ENCODE data around the gene CRIM1. TPM values are rescaled to one million over a fixed set of nuclear protein-coding genes. Genes with fewer than 3 reads are reported as not detected.
A peak's percentile ranks its signal among the peaks of the same experiment; 100 is the strongest.

CRIM1 gene
- total RNA-seq, 2 experiments from 2014 or later: 11.8 to 12.6 TPM

DNA sequence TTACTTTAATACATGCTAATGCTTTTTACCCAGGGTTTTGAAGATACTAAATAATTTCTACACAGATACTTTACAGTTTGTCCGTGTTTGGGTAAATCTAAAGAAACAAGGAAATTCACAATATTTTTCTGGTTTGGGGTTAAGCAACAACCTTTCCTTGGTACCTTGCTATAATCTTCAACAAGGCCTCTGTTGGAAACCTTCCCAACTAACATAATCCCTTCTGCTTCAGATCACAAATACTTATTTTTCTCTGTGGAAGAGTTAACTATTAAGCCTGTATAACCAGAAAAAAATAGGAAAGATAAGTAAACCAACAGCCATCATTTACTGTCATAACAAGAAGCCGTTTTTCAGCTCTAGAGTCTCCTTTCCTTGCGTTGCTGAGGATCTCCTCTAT is 227.4 kb downstream of the CRIM1 start:
- no peak overlapping the region for H3K4me3 Mint-ChIP-seq
- H3K9me3 Mint-ChIP-seq: no peaks in the 10 kb centered on the region
- DNase-seq: no peak
- no peaks in the 10 kb centered on the region for H3K27me3 Mint-ChIP-seq
- peaks cover 66% of the 10 kb centered on the region for H3K36me3 Mint-ChIP-seq
- peaks cover 17% of the 10 kb centered on the region for H3K4me1 Mint-ChIP-seq
- H3K27ac Mint-ChIP-seq: no peak overlapping the region

DNA sequence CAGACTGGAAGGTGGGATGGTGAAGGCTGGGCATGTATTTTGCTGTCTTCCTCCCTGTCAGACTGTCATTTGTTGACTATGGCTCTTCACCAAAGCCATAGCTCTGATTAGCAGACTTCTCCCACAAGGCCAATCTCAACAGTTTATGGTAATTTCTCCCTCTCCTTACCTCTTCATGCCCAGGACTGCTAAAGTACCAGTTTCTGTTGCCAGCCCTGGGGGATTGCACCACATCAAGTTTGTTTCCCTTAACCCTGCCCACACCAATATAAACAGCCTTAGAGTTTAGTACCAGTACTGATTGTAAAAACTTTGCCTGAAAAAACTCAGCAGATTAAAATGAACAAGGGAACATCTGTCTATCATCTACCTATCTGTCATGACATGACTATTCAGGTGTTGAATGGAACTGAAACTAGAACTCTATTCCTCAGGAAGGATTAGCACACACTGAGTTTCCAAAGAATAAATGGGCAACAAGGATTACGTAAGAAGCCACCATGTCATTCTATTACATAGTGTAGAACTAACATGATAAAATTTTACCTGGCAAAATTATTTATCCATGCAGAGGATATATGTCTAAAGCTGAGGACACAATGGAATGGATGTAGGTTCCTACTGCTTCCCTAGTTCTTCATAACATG is 228.7 kb downstream of the CRIM1 start:
- no peaks in the 10 kb centered on the region for H3K27me3 Mint-ChIP-seq
- no peak overlapping the region for H3K27ac Mint-ChIP-seq
- DNase-seq: no peak
- H3K4me3 Mint-ChIP-seq: no peak overlapping the region
- H3K36me3 Mint-ChIP-seq: peaks cover 57% of the 10 kb centered on the region
- H3K9me3 Mint-ChIP-seq: no peaks in the 10 kb centered on the region
- H3K4me1 Mint-ChIP-seq: peaks cover 6% of the 10 kb centered on the region

DNA sequence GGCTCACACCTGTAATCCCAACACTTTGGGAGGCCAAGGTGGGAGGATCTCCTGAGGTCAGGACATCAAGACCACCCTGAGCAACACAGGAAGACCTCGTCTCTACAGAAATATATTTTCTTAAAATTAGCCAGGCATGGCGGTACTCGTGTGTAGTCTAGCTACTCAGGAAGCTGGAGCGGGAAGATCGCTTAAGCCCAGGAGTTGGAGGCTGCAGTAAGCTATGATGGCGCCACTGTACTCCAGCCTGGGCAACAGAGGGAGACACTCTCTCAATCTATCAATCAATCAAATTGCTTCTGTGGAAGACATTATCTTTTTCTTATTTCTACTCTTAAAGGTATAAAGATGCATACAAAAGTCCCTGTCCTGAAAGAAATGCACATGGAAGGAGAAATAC is 231.1 kb downstream of the CRIM1 start:
- H3K4me1 Mint-ChIP-seq: peaks cover 16% of the 10 kb centered on the region
- no peak overlapping the region for H3K27ac Mint-ChIP-seq
- no peaks in the 10 kb centered on the region for H3K9me3 Mint-ChIP-seq
- H3K4me3 Mint-ChIP-seq: no peak overlapping the region
- H3K36me3 Mint-ChIP-seq: peaks cover 38% of the 10 kb centered on the region
- DNase-seq: no peak
- H3K27me3 Mint-ChIP-seq: no peaks in the 10 kb centered on the region

DNA sequence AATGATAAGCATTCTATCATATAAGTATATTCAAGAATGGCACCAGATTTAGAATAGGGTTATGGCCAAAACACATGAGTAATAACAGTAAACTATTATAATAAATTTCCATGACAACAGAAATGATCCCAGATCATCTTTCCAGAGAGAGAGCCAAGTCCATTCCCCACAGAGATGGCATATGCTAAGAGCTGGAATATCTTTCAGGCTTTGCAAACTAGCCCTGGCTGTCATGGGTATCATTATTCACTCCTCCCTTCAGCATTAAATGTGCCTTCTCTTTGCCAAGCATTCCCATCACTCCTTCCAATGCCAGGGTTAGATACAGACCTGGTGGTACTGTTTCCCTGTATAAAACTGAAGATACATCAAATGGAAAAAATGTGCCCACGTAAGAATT is 231.5 kb downstream of the CRIM1 start:
- H3K4me1 Mint-ChIP-seq: peaks cover 19% of the 10 kb centered on the region
- no peak overlapping the region for H3K4me3 Mint-ChIP-seq
- no peaks in the 10 kb centered on the region for H3K27me3 Mint-ChIP-seq
- DNase-seq: no peak
- no peaks in the 10 kb centered on the region for H3K9me3 Mint-ChIP-seq
- peaks cover 36% of the 10 kb centered on the region for H3K36me3 Mint-ChIP-seq
- no peak overlapping the region for H3K27ac Mint-ChIP-seq

DNA sequence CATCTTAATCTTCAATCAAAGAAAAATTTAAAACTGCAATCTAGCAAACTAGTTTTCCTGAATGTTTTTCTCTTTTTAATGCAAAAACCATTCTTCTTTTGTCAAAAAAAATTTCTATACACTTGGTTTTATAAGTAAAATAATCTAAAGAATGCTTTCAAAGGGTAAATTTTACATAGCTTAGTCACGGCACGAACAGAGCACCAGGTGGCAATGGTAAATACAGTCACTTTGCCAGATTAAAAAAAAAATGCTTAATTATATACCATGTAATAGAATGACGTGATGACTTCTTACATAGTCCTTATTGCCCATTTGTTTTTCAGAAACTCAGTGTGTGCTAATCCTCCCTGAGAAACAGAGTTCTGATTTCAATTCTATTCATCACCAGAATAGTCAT is 232.0 kb downstream of the CRIM1 start:
- Mint-ChIP-seq H3K36me3 (peaks cover 34% of the 10 kb centered on the region), H3K4me3 (no peak overlapping the region), H3K27ac (no peak overlapping the region), H3K27me3 (no peaks in the 10 kb centered on the region), H3K4me1 (peaks cover 19% of the 10 kb centered on the region), H3K9me3 (no peaks in the 10 kb centered on the region)
- no peak for DNase-seq

DNA sequence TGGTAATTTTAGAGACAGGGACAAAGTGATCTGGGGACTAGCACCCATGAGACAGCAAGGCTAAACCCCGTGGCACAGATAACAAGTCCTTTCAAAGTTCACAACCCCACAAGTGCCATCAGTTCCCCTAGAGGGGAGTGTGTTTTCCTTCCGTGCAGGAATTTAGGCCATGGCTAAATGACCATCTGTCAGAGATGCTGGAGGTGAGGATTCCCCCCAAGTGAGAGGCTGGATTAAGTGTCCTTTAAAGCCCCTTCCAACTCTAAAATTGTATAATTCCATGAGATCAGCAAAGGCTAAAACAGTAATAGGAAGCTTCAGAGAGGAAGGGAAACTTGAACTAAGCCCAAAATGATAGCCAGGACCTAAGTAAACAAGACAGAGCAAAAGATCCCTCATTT is 233.7 kb downstream of the CRIM1 start:
- H3K4me3 Mint-ChIP-seq: no peak overlapping the region
- H3K36me3 Mint-ChIP-seq: peaks cover 32% of the 10 kb centered on the region
- peaks cover 23% of the 10 kb centered on the region for H3K4me1 Mint-ChIP-seq
- H3K9me3 Mint-ChIP-seq: no peaks in the 10 kb centered on the region
- no peaks in the 10 kb centered on the region for H3K27me3 Mint-ChIP-seq
- DNase-seq: no peak
- no peak overlapping the region for H3K27ac Mint-ChIP-seq

DNA sequence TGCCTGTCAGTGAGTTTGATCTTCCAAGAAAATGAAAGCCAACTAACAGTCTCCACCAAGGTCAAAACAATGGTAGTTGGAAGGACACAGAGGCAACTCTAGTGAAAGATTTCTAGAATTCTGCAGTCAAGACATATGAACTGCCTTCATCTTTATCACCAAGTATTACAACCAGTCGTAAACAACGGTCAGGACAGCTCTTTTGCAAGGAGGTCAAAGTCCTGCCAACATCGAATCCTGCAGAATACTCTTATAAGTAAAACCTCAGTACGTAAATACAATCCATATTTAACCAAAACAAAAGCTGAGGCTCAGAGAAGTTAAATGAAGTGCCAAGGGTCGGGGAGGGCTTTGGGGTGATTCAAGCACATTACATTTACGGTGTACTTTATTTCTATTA is 239.3 kb downstream of the CRIM1 start:
- H3K27ac Mint-ChIP-seq: no peak overlapping the region
- H3K4me1 Mint-ChIP-seq: peaks cover 41% of the 10 kb centered on the region
- H3K4me3 Mint-ChIP-seq: no peak overlapping the region
- H3K9me3 Mint-ChIP-seq: no peaks in the 10 kb centered on the region
- DNase-seq: no peak
- H3K36me3 Mint-ChIP-seq: peaks cover 16% of the 10 kb centered on the region
- no peaks in the 10 kb centered on the region for H3K27me3 Mint-ChIP-seq

DNA sequence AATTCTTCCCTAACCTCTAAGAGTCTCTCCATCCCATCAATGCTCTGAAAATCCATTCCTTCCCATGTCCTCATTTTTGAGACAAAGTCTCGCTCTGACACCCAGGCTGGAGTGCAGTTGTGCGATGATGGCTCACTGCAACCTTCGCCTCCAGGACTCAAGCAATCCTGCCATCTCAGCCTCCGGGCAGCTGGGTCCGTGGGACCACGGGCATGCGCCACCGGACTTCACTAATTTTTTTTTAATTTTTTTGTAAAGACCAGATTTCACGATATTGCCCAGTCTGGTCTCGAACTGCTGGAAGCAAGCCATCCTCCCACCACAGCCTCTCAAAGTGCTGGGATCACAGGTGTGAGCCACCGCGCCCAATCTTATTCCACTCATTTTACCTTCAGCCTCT is 240.8 kb downstream of the CRIM1 start:
- no peak overlapping the region for H3K27ac Mint-ChIP-seq

DNA sequence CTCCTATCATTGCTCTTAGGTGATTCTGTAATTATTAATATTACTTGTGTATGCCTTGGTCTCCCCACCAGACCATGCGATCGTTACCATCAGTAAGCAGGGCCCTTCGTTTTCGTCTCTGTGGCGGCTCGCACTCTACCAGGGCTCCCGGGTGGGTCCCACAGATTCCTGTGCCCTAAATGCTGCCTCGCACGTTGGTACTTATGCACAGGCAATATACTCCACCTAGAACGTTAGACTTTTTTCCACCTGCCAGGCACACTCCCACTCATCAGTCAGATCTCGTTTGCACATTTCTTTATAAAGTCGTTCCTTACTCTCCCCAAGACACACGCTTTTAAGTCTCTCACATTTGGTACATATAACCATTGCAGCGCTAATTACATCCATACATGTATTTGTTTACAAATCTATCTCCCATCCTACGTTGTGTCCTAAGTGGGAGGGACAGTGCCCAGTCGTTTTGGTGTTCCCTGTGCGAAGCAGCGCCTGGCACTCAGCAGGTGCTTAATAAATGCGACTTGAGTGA is 241.5 kb downstream of the CRIM1 start:
- H3K36me3 Mint-ChIP-seq: peaks cover 14% of the 10 kb centered on the region
- H3K4me3 Mint-ChIP-seq: peak overlapping the region; percentile 87
- H3K9me3 Mint-ChIP-seq: no peaks in the 10 kb centered on the region
- no peak for DNase-seq
- H3K27ac Mint-ChIP-seq: peak overlapping the region; percentile 88
- no peaks in the 10 kb centered on the region for H3K27me3 Mint-ChIP-seq
- H3K4me1 Mint-ChIP-seq: peaks cover 28% of the 10 kb centered on the region

More for the DNA sequence above, 240.8 kb downstream of the CRIM1 start:
- peaks cover 34% of the 10 kb centered on the region for H3K4me1 Mint-ChIP-seq
- no peaks in the 10 kb centered on the region for H3K9me3 Mint-ChIP-seq
- H3K4me3 Mint-ChIP-seq: peak overlapping the region; percentile 87
- DNase-seq: no peak
- H3K36me3 Mint-ChIP-seq: peaks cover 14% of the 10 kb centered on the region
- no peaks in the 10 kb centered on the region for H3K27me3 Mint-ChIP-seq

DNA sequence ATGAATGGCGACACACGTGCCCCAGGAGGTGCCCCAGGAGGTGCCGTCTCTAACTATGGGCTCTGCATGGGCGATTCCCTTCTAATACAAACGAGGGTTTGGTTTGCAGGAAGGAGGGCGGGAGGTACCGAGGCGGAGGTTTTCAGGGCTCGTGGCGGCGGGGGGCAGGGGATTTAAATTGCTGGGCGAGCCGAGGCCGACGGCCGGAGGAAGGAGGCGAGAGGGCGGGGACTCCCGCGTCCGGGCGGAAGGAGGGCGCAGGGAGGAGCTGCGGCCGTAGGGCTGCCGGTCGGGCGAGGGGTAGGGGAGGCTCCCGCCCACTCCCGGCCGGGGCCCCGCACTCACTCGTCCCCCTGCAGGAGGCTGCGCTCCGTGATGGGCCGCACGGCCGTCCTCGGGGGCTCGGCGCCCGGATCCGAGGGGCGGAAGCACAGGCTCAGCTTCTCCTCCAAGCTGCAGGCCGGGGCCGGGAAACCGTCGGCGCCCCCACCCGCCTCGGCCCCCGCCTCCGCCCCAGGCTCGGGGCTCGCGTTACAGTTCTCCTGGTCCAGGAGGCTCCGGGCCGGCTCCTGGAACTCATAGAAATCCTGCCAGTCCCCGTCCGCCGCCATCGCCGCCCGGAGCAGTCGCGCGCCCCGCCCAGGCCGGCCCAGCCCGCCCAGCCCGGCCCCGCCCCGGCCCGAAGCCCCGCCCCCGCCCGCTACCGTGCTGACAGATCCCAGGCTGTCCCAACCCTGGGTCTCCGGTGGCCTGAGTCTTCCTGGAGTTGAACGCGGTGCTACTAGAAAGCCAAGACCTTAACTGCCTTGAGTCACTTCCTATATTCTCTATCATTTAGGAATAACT is 242.2 kb downstream of the CRIM1 start, which contains the start of gene FEZ2:
FEZ2 (minus strand) TSS at position 637 of the 846 bp plus-strand sequence; CDS start at position 611, 26 bp downstream.
- peaks cover 28% of the 10 kb centered on the region for H3K4me1 Mint-ChIP-seq
- no peaks in the 10 kb centered on the region for H3K9me3 Mint-ChIP-seq
- peak within 1 kb of the TSS; percentile 88 for H3K27ac Mint-ChIP-seq
- H3K27me3 Mint-ChIP-seq: no peaks in the 10 kb centered on the region
- H3K4me3 Mint-ChIP-seq: peak within 1 kb of the TSS; percentile 87
- DNase-seq: peak; percentile 85
- peaks cover 14% of the 10 kb centered on the region for H3K36me3 Mint-ChIP-seq

Other genes with a start within 250 kb of the CRIM1 start
- gene FEZ2, start 242.4 kb downstream of the CRIM1 start, total RNA-seq: 1 to 10 TPM; 7.8 to 9.8 TPM